ENCODE results near the gene MEGF6.
"Not testable (repeated sequence)": the region's sequence is repeated elsewhere in the genome, so short reads cannot be mapped to it uniquely, and the experiment has no call there.

Gene MEGF6

DNA sequence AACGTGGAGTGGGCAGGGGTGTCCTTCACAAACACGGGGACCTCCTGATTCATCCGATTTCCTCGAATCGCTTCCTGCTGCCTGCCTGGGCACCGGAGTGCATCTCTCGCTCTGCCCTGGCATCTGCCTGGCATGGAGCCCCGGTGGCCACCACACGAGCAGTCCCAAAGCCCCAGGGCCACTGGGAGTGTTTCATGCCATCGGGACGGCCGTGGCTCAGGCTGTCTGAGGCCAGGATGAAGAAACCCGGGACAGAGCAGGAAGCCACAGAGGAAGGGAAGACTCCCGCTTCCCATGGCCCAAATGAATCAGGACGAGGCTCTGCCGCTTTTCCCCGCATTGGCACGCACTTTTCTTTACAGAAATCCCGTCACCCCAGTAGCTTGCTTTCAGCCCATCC, 32.4 kb downstream of the MEGF6 start:
- no peak overlapping the region; the same call in 1 of the 2 replicates for H3K27ac ChIP-seq
- TF ChIP-seq, protein P1, sequence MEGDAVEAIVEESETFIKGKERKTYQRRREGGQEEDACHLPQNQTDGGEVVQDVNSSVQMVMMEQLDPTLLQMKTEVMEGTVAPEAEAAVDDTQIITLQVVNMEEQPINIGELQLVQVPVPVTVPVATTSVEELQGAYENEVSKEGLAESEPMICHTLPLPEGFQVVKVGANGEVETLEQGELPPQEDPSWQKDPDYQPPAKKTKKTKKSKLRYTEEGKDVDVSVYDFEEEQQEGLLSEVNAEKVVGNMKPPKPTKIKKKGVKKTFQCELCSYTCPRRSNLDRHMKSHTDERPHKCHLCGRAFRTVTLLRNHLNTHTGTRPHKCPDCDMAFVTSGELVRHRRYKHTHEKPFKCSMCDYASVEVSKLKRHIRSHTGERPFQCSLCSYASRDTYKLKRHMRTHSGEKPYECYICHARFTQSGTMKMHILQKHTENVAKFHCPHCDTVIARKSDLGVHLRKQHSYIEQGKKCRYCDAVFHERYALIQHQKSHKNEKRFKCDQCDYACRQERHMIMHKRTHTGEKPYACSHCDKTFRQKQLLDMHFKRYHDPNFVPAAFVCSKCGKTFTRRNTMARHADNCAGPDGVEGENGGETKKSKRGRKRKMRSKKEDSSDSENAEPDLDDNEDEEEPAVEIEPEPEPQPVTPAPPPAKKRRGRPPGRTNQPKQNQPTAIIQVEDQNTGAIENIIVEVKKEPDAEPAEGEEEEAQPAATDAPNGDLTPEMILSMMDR (conservative IDR thresholded peaks at IDR 0.05) = no peak
- TF ChIP-seq ZFX (IDR thresholded peaks at IDR 0.05) = no peak

DNA sequence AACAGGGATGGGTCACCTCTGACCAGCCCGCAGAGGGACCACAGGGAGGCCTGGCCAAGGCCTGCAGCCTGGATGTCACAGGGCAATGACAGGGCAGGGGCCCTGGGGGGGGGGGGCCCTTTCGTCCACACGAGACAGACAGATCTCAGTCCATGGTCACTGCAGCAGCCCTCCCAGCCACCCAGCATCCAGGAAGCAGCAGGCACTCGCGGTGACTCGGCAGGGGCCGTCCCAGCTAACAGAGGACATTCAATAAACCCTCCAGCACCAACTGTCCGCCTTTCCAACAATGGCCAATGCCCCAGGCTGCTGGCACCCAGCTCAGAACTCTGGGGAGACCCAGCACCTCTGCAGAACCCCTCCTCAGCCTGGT, 32.9 kb downstream of the MEGF6 start:
- TF ChIP-seq, protein P1 (conservative IDR thresholded peaks at IDR 0.05) = no peak
- no peak for TF ChIP-seq ZFX (IDR thresholded peaks at IDR 0.05)
- peak overlapping the region; percentile 41 for H3K27ac ChIP-seq

DNA sequence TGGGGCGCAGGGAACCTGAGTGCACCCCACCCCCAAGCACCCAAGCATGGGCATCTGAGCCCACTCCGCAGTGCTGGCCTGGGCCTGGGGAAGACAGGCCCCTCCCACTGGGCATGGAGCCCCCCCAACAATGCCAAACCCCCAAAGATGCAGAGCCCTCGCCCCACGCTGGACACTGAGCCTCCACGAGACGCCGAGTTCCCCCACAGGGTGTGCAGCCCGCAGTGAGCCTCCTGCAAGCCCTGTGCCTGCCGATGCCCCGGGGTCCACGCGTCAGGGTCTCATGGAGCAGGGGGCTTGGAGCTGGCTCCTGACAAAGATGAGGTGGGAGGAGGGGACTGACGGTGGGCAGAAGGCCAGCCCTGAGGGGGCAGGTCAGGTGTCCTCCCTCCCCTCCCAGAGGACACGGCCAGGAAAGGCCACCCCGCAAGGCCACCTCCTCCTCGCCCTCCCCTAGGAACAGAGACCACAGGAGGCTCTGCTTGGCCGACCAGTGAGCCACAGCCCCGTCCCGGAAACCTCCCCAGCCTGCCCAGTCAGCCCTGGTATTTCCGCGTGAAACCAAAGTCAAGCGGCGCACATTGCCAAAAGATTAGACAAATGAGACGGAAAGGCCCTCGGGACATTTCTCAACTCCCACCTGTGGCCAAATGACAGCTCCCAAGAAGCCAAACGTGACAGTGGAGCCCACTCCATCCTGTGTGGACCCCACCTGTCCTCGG, 33.4 kb downstream of the MEGF6 start:
- H3K27ac ChIP-seq = peak overlapping the region; percentile 41
- no peak for TF ChIP-seq ZFX (IDR thresholded peaks at IDR 0.05)
- TF ChIP-seq, protein P1 (conservative IDR thresholded peaks at IDR 0.05) = no peak

DNA sequence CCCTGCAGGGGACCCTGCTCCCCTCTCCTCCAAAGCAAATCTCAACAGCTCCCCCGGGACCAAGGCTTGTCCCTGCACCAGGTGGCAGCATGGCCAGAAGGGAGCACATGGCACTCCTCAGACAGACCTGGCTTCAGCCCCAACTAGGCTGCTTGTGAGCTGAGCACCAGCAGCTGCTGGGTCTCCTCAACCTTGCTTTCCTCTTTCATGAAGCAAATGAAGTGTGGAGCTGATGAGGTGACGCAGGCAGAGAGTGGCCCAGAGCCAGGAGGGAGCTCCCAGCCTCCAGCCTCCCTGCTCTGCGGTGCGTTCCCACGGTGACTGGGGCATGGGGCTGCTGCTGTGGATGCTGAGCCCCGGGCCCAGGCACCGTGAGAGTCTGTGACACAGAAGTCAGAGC, 34.0 kb downstream of the MEGF6 start:
- H3K27ac ChIP-seq = peak overlapping the region; percentile 41
- TF ChIP-seq, protein P1 (conservative IDR thresholded peaks at IDR 0.05) = no peak
- TF ChIP-seq ZFX (IDR thresholded peaks at IDR 0.05) = no peak

DNA sequence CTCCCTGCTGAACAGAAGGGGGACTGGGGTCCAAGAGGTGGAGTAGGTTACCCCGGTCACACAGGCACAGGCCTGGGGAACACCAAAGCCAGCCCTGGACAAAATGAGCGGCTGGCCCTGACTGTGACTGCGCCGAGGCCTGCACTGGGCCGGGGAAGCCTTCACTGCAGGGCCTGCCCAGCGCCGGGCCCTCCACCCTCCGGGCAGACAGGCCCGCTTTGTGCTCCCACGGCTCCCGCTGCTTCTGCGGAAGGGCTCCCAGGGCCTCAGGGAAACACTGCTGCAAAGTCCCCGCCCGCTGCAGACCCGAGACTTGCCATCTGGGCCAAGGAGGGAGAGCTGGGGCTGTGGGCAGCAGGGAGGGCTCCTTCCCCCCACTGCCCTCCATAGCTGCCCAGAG, 35.3 kb downstream of the MEGF6 start:
- TF ChIP-seq, protein P1 (conservative IDR thresholded peaks at IDR 0.05) = no peak
- no peak for TF ChIP-seq ZFX (IDR thresholded peaks at IDR 0.05)
- no peak overlapping the region for H3K27ac ChIP-seq

DNA sequence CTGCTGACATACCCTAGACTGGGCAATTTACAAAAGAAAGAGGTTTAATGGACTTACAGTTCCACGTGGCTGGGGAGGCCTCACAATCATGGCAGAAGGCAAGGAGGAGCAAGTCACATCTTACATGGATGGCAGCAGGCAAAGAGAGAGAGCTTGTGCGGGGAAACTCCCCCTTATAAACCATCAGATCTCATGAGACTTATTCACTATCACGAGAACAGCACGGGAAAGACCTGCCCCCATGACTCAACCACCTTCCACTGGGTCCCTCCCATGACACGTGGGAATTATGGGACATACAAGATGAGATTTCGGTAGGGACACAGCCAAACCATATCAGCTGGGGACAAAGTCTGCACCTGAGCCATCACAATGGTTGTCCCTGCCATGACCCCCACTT, 35.8 kb downstream of the MEGF6 start:
- not testable (repeated sequence) for H3K27ac ChIP-seq

DNA sequence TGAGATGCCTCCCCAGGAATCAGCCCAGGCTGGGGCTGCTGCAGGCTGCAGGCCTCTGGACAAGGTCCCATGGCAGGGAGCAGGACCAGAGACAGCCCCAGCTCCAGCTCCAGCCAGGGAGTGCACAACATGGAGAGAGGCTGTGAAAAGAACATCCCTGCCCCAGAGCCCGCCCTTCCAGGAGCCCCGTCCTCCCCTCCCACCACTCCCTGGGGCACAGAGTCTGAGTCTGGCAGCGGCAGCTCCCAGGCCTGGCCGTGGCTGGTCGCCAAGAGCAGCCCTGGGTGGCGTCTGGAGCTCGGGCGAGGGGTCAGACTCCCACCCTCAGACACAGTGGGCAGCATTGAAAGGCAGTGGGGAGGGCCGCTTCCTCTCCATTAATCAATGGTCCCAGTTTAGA, 37.8 kb downstream of the MEGF6 start:
- no peak overlapping the region for H3K27ac ChIP-seq

DNA sequence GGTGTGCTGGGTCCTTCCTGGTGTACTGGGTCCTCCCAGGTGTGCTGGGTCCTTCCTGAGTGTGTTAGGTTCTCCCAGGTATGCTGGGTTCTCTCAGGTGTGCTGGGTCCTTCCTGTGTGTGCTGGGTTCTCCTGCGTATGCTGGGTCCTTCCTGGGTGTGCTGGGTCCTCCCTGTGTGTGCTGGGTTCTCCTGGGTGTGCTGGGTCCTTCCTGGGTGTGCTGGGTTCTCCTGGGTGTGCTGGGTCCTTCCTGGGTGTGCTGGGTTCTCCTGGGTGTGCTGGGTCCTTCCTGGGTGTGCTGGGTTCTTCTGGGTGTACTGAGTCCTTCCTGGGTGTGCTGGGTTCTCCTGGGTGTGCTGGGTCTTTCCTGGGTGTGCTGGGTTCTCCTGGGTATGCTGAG, 38.7 kb downstream of the MEGF6 start:
- H3K27ac ChIP-seq = not testable (repeated sequence)

More for the DNA sequence above, 37.8 kb downstream of the MEGF6 start:
- TF ChIP-seq, protein P1 (conservative IDR thresholded peaks at IDR 0.05) = no peak
- no peak for TF ChIP-seq ZFX (IDR thresholded peaks at IDR 0.05)
